Measurements from ENCODE around the gene HPCAL1.

The HPCAL1 gene

GRCh38 chr2:10412380-10412779 is 109.7 kb downstream of the HPCAL1 start:
- H3K36me3 Mint-ChIP-seq = peaks cover 15 to 20% of the 10 kb centered on the region in 2 donors
- H3K27me3 Mint-ChIP-seq = no peaks in the 10 kb centered on the region
- ATAC-seq (replicated peaks) (no peak), DNase-seq (no peak)
- no peak overlapping the region for H3K27ac Mint-ChIP-seq
- H3K4me1 Mint-ChIP-seq = peaks cover 45 to 64% of the 10 kb centered on the region in 2 donors
- H3K9me3 Mint-ChIP-seq = peaks cover 0 to 5% of the 10 kb centered on the region in 2 donors
- H3K4me3 Mint-ChIP-seq = no peak overlapping the region

GRCh38 chr2:10413503-10413902 is 110.8 kb downstream of the HPCAL1 start:
- H3K4me1 Mint-ChIP-seq = peaks cover 34 to 61% of the 10 kb centered on the region in 2 donors
- H3K36me3 Mint-ChIP-seq = peaks cover 15 to 18% of the 10 kb centered on the region in 2 donors
- ATAC-seq (replicated peaks) (no peak), DNase-seq (no peak)
- H3K27me3 Mint-ChIP-seq = no peaks in the 10 kb centered on the region
- H3K27ac Mint-ChIP-seq = no peak overlapping the region
- H3K9me3 Mint-ChIP-seq = peaks cover 0 to 5% of the 10 kb centered on the region in 2 donors
- H3K4me3 Mint-ChIP-seq = no peak overlapping the region

GRCh38 chr2:10413991-10414451 is 111.3 kb downstream of the HPCAL1 start:
- H3K27ac Mint-ChIP-seq = no peak overlapping the region
- ATAC-seq (replicated peaks) (no peak), DNase-seq (no peak)
- H3K4me3 Mint-ChIP-seq = no peak overlapping the region
- H3K4me1 Mint-ChIP-seq = peaks cover 30 to 59% of the 10 kb centered on the region in 2 donors
- peaks cover 0 to 5% of the 10 kb centered on the region in 2 donors for H3K9me3 Mint-ChIP-seq
- H3K27me3 Mint-ChIP-seq = no peaks in the 10 kb centered on the region
- H3K36me3 Mint-ChIP-seq = peaks cover 16 to 18% of the 10 kb centered on the region in 2 donors

GRCh38 chr2:10414591-10414990 is 111.9 kb downstream of the HPCAL1 start:
- Mint-ChIP-seq H3K36me3 (peaks cover 18 to 20% of the 10 kb centered on the region in 2 donors), H3K27ac (no peak overlapping the region), H3K4me3 (no peak overlapping the region), H3K4me1 (peaks cover 27 to 53% of the 10 kb centered on the region in 2 donors), H3K9me3 (peaks cover 0 to 5% of the 10 kb centered on the region in 2 donors), H3K27me3 (no peaks in the 10 kb centered on the region)
- DNase-seq (no peak), ATAC-seq (replicated peaks) (no peak)

- Mint-ChIP-seq H3K27ac (no peak overlapping the region), H3K4me1 (peaks cover 24 to 49% of the 10 kb centered on the region in 2 donors), H3K4me3 (no peak overlapping the region), H3K9me3 (peaks cover 0 to 5% of the 10 kb centered on the region in 2 donors), H3K36me3 (peaks cover 20 to 24% of the 10 kb centered on the region in 2 donors), H3K27me3 (no peaks in the 10 kb centered on the region)
- DNase-seq (no peak), ATAC-seq (replicated peaks) (no peak)
These were observed 112.3 kb downstream of the HPCAL1 start for GRCh38 chr2:10415048-10415447.

- Mint-ChIP-seq H3K4me1 (peaks cover 21 to 43% of the 10 kb centered on the region in 2 donors), H3K27ac (no peak overlapping the region), H3K9me3 (peaks cover 0 to 5% of the 10 kb centered on the region in 2 donors), H3K4me3 (no peak overlapping the region), H3K27me3 (no peaks in the 10 kb centered on the region), H3K36me3 (peaks cover 20 to 27% of the 10 kb centered on the region in 2 donors)
- DNase-seq = no peak
- ATAC-seq (replicated peaks) = no peak
These were observed 112.9 kb downstream of the HPCAL1 start for GRCh38 chr2:10415640-10416039.

GRCh38 chr2:10417551-10418335 is 115.0 kb downstream of the HPCAL1 start:
- H3K27ac Mint-ChIP-seq = no peak overlapping the region
- DNase-seq = no peak

GRCh38 chr2:10419553-10420257 is 117.0 kb downstream of the HPCAL1 start:
- peaks cover 27 to 35% of the 10 kb centered on the region in 2 donors for H3K36me3 Mint-ChIP-seq
- no peak overlapping the region for H3K27ac Mint-ChIP-seq
- ATAC-seq (replicated peaks) = no peak
- no peaks in the 10 kb centered on the region for H3K27me3 Mint-ChIP-seq
- H3K4me1 Mint-ChIP-seq = peaks cover 1 to 19% of the 10 kb centered on the region in 2 donors
- no peaks in the 10 kb centered on the region for H3K9me3 Mint-ChIP-seq
- DNase-seq = no peak
- H3K4me3 Mint-ChIP-seq = no peak overlapping the region

More at GRCh38 chr2:10417551-10418335, 115.0 kb downstream of the HPCAL1 start:
- no peak for ATAC-seq (replicated peaks)
- Mint-ChIP-seq H3K27me3 (no peaks in the 10 kb centered on the region), H3K36me3 (peaks cover 22 to 30% of the 10 kb centered on the region in 2 donors), H3K9me3 (peaks cover 0 to under 1% of the 10 kb centered on the region in 2 donors), H3K4me3 (no peak overlapping the region), H3K4me1 (peaks cover 5 to 22% of the 10 kb centered on the region in 2 donors)

- ATAC-seq (replicated peaks) (no peak), DNase-seq (no peak)
- H3K9me3 Mint-ChIP-seq = no peaks in the 10 kb centered on the region
- peaks cover 1 to 12% of the 10 kb centered on the region in 2 donors for H3K4me1 Mint-ChIP-seq
- H3K27me3 Mint-ChIP-seq = no peaks in the 10 kb centered on the region
- no peak overlapping the region for H3K27ac Mint-ChIP-seq
- H3K4me3 Mint-ChIP-seq = no peak overlapping the region
- peaks cover 29 to 51% of the 10 kb centered on the region in 2 donors for H3K36me3 Mint-ChIP-seq
These were observed 119.5 kb downstream of the HPCAL1 start for GRCh38 chr2:10422251-10422650.

- DNase-seq (no peak), ATAC-seq (replicated peaks) (no peak)
- H3K27ac Mint-ChIP-seq = no peak overlapping the region
- H3K27me3 Mint-ChIP-seq = no peaks in the 10 kb centered on the region
- peaks cover 32 to 56% of the 10 kb centered on the region in 2 donors for H3K36me3 Mint-ChIP-seq
- no peaks in the 10 kb centered on the region for H3K9me3 Mint-ChIP-seq
- H3K4me3 Mint-ChIP-seq = no peak overlapping the region
- peaks cover 1 to 7% of the 10 kb centered on the region in 2 donors for H3K4me1 Mint-ChIP-seq
These were observed 120.2 kb downstream of the HPCAL1 start for GRCh38 chr2:10422732-10423399.

- Mint-ChIP-seq H3K9me3 (no peaks in the 10 kb centered on the region), H3K4me1 (peaks cover 1 to 4% of the 10 kb centered on the region in 2 donors), H3K36me3 (peaks cover 32 to 56% of the 10 kb centered on the region in 2 donors), H3K27me3 (no peaks in the 10 kb centered on the region), H3K4me3 (no peak overlapping the region), H3K27ac (no peak overlapping the region)
- ATAC-seq (replicated peaks) = no peak
- DNase-seq = no peak
These were observed 120.7 kb downstream of the HPCAL1 start for GRCh38 chr2:10423400-10423774.

- DNase-seq (no peak), ATAC-seq (replicated peaks) (no peak)
- Mint-ChIP-seq H3K27me3 (no peaks in the 10 kb centered on the region), H3K27ac (no peak overlapping the region), H3K36me3 (peaks cover 32 to 58% of the 10 kb centered on the region in 2 donors), H3K9me3 (no peaks in the 10 kb centered on the region), H3K4me3 (no peak overlapping the region), H3K4me1 (peaks cover 0 to 1% of the 10 kb centered on the region in 2 donors)
These were observed 121.3 kb downstream of the HPCAL1 start for GRCh38 chr2:10424051-10424450.

- Mint-ChIP-seq H3K4me1 (peaks cover 0 to 1% of the 10 kb centered on the region in 2 donors), H3K4me3 (no peak overlapping the region), H3K36me3 (peaks cover 30 to 51% of the 10 kb centered on the region in 2 donors), H3K27me3 (no peaks in the 10 kb centered on the region), H3K27ac (no peak overlapping the region), H3K9me3 (no peaks in the 10 kb centered on the region)
- no peak for DNase-seq
- no peak for ATAC-seq (replicated peaks)
These were observed 122.3 kb downstream of the HPCAL1 start for GRCh38 chr2:10424916-10425505.

GRCh38 chr2:10425699-10426098 is 123.0 kb downstream of the HPCAL1 start:
- Mint-ChIP-seq H3K36me3 (peaks cover 30 to 47% of the 10 kb centered on the region in 2 donors), H3K4me1 (peaks cover under 1 to 1% of the 10 kb centered on the region in 2 donors), H3K4me3 (no peak overlapping the region), H3K27ac (no peak overlapping the region), H3K9me3 (no peaks in the 10 kb centered on the region), H3K27me3 (peaks cover 0 to 1% of the 10 kb centered on the region in 2 donors)
- ATAC-seq (replicated peaks) (no peak), DNase-seq (no peak)
